HG03108 (cell line): ENCODE data around the gene CREB5.

ENCODE experiments used
- ATAC-seq: cut with Tn5 transposase; IDR thresholded peaks from one replicate; pipeline ENCODE4 v1.9.1; 2021; ENCODE audit warnings: moderate library complexity; ENCODE audit not compliant: unreplicated experiment

CREB5 gene

DNA sequence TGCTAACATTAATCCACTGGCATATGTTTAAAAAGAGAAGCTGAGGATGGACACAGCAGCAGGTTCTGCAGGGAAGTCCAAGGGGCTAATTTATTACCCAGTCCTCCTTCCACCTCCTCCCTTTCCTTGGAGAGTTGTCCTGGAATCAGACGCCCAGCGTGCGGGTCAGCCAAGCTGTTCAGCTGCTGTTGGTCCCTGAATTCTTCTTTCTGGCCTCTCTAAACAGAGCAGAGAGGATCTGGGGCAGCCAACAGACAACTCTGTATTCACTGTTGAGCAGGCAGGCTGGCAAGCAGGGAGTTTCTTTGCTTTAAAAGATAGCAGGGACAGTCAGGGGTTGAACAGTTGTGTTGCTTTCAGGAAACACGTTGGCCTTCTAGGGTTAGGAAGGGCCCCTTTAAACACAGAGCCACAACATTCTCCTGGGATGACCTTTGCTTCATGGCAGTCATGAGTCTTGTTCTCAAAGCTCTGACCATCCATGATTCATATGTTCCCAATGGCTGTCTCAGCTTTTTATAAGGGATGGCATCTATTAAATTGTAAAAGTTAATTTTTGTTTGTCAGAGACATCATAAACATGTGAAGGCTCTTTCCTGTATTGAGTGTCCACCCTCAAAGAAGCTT is 217.0 kb downstream of the CREB5 start:
- ATAC-seq: no peak

DNA sequence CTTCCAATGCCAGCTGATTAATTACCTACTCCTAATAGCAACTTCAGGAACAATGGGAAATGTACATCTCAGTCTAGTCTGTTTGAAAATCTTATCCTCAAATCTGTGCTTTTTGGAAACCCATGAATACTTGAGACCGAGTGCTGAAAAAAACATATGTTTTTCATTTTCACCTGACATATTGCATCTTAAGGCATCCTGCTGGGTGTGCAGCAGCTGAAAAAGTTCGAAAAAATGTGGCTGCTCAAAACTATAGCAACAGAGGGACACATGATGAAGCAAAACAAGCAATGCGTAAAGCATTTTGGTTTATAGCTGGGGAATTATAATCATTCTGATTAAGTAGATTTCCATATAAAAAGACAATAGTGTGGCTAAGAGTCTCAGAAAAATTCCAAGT is 218.0 kb downstream of the CREB5 start:
- no peak for ATAC-seq

DNA sequence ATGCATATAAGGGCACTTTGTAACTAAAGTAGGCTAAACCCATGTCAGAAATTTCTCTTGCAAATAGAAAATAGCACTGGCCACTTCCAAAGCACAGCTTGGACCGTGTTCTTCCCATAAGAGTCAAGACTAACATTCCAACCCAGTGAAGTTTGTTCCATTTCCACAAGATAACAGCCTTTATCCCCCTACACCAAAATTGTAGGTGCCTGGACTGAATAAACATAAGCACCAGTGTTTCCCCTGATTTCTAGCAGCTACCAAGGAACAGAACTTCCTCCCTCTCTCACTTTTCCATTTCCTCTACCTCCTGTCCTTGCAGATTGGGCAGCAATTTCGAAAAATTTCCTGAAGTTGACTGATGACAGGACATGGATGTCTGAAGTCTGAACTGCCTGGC is 219.7 kb downstream of the CREB5 start:
- ATAC-seq: no peak

DNA sequence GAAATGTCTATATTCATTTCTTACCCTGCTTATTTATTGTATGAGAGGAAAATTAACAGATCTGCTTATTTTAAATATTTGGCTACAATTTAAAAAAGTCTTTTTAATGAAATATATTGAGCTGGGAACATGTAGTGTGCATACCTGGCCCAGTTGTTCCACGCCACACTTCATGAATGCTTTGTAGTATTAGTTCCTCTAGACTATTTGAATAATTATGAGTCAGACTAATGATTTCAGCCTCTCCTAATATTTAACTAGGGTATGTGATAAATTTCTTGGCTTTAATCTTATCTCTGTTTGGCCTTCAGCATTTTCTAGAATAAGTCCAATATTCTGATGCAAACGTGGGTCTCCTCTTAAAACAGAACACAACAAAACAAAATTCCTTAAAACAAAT is 226.6 kb downstream of the CREB5 start:
- ATAC-seq: no peak

DNA sequence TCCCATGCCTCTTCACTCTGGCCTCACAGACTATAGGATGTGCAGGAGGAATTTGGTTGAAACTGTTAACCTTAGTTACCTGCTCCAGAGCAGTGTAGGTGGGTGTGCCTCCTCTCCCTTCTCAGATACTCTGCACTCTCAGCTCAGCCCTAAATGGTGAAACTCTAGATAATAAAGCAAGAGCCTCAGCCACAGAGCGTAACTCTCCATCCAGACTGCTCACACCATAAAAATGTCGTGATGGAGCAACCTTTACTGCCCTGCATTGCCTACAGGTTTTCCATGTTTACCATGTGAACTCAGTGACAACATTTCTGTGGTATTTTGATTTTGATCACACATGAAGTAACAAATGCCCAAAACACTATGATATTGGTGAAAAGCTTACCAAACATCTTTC is 227.7 kb downstream of the CREB5 start:
- no peak for ATAC-seq

DNA sequence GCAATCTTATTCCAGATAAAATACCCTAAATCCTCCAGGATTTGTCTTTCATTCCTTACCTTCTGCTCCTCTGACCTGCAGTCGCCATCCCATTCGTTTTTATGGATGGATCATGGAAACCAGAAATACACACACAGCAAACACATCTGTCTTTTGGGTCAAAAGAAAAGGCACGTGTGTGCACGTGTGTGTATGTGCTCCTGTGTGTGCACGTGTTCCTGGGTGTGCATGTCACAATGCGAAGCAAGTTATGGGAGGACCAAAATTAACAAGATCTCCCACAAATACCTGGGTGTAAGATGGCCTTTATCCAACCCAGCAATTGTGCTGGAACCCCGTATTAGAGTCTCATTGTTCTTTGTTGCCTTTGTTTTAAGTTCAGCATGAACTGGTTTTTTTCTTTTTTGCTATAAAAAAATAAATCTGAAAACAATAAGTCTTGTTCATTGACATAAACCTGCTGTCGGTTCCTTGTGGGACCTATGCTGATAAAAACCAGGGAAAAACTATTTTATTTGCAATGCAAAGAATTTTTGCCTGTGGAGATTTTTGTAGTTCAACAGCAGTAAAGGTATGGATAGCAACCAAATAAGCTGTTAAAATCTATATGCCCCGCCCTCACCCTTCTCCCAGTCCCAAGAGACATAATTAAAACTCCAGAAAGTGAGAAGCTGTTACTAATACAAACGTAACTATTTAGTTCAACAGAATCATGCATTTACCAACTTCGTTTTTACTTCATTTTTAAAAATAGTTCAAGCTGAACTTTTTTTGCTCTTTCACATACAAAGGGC is 229.6 kb downstream of the CREB5 start:
- ATAC-seq: no peak

DNA sequence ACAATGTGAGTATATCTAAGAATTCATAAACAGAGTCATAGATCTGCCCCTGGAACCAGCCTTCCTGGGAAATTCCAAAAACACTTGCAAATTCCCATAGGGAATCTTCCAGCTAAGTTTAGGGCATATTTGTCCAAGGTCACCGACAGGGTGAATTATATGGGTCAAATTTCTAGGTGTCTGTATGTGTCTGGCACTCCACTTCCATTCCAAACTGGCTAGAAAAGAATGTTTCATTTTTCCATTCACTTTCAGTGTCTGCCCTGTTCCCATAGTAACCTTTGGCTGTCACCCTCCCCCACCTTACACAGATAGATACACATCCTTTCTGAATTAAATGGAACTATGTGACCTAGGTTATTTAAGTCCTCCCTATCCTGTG is 230.9 kb downstream of the CREB5 start:
- ATAC-seq: no peak

DNA sequence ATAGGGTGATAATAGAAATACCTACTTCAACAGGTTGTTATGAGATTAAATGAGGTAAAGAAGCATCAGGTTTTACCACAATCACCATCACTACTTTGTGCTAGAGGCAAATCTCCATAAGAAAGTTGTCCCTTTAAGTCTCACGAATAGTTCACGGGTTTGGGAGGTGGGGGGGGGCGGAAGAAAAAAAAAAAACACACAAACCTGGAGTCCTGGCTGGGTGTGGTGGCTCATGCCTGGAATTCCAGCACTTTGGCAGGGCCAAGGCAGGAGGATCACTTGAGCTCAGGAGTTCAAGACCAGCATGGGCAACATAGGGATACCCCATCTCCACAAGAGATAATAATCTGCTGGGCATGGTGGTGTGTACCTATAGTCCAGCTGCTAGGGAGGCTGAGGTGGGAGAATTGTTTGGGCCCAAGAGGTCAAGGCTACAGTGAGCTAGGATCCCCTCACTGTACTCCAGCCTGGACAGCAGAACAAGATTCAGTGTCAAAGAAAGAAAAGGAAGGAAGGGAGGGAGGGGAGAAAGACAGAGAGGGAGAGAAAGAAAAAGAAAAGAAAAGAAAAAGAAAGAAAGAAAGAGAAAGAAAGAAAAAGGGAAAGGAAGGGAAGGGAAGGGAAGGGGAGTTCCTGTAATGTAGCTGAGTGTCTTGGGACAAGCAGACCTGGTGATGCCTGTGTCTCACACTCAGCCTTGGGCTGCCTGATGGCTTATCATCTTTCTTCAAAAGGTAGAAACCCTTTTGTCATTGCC is 231.4 kb downstream of the CREB5 start:
- no peak for ATAC-seq

DNA sequence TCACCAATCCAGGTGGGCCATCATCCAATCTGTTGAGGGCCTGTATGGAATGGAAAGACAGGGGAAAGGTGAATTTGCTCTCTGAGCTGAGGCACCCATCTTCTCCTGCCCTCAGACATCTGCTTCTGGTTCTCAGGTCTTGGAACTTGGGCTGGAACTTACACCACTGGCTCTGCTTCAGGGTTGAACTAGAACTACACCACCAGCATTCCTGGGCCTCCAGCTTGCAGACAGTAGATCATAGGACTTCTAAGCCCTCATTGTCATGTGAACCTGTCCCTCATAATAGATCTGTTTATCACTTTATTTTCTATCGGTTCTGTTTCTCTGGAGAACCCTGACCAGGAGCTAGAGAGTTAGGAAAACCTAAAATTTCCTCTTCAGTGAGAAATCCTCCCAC is 233.5 kb downstream of the CREB5 start:
- ATAC-seq: no peak

DNA sequence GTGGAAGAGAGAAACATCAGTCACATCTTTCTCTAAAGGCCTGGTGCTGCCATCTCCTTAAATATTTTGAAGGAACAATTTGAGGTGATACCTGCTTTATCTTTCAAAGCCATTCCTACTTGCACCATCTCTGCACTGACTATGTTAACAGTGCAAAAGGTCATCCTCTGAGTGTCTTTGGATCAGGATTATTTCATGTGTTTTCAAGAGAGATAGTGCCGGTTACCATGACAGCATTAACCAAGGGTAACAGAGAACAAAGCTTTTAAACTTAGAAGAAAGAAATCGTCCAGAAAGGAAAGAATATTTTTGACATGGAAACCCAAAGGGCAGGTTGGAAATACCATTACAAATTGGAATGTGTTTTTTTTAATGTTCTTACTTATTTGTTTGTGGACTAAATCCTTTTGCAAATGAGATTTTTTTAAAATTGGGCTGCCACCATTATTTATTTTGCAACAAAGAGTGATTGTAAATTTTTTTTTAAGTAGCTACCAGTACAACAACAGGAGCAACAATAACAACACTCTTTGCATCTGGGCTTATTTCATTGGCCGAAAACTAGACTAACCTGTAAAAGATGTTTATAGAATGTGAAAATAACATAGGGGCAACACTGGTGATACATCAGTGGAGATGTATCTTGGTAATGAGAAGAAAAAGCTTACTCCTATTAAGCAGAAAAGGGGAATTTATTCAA is 234.2 kb downstream of the CREB5 start:
- no peak for ATAC-seq

DNA sequence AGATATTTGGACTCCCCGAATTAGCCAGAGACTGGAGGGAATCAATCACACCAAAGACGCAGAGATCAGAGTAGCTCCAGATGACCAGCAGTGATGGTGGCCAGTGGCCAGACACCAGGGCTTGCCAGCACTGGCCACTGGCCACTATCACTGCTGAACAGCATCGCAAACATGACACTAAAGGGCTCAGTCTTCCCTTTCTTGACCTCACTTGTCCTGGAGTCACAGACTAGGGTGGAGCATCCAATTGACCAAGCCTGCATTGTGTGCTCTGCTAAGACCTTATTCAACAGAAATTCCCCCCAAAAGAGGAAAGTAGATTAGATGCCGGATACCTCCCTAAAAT is 234.7 kb downstream of the CREB5 start:
- no peak for ATAC-seq

DNA sequence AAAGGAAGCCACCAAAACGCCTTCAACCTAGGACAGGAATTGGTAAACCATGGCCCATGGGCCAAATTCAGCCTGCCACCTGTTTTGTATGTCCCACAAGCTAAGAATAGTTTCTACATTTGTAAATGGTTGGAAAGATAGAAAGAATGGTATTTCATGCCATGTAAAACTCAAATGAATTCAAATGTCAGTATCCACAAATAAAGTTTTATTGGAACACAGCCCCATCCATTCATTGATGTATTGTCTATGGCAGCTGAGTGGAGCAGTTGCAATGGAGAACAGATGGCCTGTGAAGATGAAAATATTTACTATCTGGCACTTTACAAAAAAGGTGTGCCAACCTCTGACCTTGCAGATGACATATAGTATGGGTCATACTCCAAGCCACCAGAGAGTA is 236.9 kb downstream of the CREB5 start:
- ATAC-seq: no peak

DNA sequence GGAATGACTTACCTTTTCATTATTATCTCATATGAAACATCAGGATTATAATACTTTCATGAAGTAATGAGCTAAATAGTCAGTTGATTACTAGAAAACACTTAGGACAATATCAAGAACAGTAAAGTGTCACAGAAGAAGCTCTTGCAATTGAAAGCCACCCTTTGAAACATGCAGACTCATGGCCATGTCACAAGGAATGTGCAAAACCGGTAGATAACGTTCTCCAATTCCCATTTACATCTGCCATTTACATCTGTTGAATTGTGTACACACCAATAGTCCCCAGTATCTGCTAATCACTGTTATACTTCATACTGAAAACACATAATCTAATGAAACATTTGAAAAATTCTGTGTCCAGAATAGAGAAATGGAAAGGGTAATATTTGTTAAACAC is 237.5 kb downstream of the CREB5 start:
- no peak for ATAC-seq

DNA sequence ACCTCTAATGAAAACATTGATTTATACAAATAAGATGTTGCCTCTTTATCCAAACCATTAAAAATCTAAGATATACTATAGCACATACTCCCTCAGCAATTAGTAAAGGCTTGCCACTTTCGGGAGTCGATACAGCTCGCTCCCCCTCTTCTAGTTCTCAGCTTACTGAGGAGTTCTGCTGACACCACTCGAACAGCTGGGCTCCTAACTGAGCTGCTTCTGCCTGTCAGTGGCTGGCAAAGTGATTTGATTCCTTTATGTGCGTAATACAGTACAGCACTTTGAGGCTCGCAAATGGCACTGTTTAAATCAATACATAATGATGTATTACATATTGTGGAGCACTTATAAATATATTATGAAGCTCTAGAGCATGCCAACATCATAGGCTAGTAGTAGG is 241.8 kb downstream of the CREB5 start:
- no peak for ATAC-seq

DNA sequence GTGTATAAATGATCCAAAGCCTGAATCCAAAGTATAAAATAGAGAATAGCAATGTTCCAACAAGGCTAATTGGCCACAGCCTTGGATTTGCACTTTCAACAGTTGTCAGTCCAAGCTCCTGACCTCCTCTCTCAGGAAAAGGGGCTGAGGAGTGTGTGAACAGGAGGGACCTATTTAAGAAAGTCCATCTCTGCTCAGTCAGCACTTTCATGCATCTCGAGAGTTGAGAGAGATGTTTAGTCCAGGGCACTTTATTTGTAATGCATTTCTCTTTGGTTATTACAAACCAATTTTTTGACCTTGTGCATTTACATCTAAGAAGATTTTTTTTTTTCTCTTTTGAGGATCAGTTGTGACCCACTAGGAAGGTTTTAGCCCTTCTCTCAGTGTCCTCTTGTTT is 244.2 kb downstream of the CREB5 start:
- no peak for ATAC-seq

DNA sequence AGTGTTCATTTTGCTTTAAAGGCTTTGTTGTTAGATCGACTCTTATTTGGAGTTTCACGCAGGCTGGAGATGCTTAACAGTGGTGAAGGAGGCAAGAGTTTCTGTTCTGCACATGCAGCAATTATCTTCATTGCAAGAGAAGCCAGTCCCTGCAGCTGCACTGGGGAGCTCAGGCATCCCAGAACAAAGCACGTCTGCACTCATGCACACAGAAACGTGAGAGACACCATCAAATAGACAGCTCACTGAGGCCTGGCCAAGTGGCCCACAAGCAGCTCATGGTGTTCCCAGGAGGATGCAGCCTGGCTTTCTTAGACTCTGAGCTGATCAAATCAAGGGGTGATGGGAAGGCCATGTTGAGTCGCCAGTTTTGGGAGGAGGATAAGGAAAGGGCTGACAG is 246.1 kb downstream of the CREB5 start:
- ATAC-seq: no peak

DNA sequence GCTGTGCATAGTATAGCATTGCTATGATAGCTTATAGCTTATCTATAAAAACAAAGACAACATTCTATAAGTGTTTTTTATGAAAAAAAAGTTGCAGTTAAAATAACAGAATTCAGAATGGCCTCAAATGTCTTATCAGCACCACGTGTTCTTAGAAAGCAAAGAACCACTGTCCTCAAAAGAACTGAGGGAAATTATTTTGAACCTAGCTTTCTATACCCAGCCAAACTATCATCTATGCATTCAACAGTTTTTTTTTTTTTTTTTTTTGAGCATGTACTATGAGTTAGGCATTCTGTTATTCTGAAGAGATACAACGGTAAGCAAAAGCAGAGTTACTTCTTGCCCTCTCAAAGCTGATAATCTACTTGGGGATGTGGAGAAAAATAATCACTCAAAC is 247.8 kb downstream of the CREB5 start:
- ATAC-seq: no peak

DNA sequence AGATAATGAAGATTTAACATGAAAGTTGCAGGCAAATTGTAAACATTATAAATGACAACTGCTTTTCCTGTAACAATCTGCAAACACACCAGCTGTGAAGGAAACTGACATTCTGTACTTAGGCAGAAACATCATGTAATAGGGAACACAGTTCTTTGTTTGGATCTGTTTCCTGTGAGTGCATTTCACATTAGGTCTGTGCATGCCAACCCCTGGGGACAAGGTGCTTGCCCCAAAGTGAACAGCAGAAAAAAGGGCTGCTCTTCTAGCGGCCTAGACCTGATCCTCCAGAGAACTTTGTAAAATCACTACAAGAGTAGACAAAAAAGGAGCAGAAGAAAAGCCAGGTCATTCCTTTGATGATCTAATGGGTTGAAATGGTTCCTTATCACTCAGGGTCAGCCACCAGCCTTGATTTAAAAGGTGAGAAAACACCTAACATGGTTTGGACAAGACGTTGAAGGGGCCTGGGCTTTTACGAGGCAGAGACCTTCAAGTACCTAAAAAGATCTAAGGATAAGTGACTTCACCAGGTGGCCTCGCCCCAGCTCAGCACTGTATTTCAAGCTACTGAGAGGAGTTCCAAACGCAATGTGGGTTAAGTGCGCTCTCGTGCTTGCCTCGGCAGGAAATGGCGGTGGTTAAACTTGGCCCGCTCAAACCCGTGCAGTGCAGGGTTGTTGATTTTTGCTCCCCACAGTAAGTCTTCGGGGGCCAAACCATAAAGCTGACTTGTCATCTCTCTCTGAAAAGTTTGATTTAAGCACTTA is 249.7 kb downstream of the CREB5 start:
- no peak for ATAC-seq

DNA sequence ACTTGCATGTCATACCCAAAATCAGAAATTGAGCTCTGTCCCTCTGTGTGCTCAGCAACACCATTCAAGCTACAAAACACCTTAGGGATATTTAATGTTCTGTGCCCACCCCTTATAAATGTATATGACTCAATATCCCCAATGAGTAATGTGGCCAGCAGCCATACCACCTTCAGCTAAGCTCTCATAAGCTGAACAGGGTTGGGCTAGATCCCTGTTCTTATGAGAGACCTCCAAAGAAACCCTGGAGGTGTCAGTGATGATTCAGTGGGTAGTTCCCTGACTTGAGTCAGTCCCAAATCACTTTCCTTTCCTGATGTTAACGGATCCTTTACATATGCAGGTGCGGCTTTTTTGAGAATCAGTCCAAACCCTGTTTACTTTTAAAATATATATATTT is 253.8 kb downstream of the CREB5 start:
- ATAC-seq: no peak

DNA sequence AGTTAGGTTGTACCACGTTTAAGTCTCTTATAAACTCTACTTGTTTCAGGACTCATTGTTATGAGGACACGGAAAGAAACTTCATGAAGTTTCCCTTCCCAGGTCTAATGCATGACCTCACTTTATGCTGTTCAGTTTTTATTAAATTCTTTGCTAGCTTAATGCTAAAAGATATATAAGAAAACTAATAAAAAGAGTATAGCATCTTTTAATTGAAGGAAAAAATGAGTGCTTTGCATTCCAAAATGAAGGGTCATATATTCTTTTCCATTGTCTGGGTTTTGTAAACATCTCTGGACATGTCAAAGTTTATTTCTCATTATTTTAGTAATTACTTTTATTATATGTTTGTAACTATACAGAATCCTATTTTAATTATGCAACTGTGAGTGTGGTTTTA is 255.8 kb downstream of the CREB5 start:
- no peak for ATAC-seq

DNA sequence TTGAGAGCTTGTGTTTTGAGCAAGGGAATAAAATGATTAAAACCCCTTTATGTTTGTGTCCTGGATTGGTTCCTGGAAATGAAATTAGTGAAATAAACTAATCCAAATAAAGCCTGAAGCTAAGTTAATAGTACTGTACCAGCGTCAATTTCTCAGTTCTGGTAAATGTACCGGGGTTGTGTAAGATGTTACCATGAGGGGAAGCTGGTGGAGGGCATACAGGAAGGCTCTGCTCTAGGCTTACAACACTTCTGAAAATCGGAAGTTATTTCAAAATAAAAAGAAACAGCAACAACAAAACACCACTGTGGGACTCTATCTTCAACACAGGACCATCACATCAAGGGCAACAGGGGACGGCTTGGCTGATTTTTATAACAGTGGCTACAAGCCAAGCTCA is 257.0 kb downstream of the CREB5 start:
- ATAC-seq: no peak
